Epithelial cell of prostate (primary cell): ENCODE data around the gene SH2D6.
A peak's percentile ranks its signal among the peaks of the same experiment; 100 is the strongest.
"Not testable (repeated sequence)": the region's sequence is repeated elsewhere in the genome, so short reads cannot be mapped to it uniquely, and the experiment has no call there.

Source experiments
- DNase-seq: peaks from one replicate; pipeline ENCODE4 v3.0.0-alpha.2; 2011; ENCODE audit warnings: low read depth, low spot score
- H3K27ac ChIP-seq: fragments of 450-650 bp; 2 replicates; pipeline ENCODE4 v1.5.1; 2017; ENCODE audit warnings: mild to moderate bottlenecking

Gene SH2D6

DNA sequence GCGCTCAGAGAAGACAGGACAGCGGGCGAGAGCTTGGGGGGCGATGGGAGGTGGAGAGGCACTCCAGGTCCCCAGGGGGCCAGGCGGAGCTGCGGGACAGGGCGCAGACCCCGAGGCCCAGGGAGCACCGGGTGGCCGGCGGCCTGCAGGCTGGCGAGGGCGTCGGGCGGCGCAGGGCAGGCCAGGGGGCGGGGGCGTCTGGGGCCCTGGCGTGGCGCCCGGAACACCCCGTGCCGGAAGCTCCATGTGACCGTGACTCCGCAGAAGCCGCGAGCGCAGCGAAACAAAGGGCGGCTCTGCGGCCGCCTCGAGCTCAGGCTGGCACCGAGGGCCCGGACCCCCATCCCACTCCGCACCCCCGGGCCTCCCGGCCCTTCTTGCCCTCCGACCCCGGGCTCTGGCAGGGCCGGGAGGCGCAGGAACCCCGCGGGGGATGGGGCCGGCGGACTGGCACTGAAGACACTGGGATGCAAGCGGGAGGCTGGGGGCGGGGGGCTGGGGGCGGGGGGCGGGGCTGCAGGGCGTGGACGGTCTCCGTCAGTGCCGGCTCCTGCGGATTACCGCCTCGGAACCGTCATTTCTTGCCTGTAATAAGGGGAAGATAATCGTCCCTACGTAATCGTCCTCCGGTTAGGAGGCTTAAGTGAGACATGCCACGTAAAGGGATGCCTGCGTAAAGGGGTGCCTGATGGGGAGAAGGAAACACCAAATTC lies 19.1 kb downstream of the SH2D6 start:
- H3K27ac ChIP-seq, result peak overlapping the region; percentile 68
- no peak for DNase-seq

DNA sequence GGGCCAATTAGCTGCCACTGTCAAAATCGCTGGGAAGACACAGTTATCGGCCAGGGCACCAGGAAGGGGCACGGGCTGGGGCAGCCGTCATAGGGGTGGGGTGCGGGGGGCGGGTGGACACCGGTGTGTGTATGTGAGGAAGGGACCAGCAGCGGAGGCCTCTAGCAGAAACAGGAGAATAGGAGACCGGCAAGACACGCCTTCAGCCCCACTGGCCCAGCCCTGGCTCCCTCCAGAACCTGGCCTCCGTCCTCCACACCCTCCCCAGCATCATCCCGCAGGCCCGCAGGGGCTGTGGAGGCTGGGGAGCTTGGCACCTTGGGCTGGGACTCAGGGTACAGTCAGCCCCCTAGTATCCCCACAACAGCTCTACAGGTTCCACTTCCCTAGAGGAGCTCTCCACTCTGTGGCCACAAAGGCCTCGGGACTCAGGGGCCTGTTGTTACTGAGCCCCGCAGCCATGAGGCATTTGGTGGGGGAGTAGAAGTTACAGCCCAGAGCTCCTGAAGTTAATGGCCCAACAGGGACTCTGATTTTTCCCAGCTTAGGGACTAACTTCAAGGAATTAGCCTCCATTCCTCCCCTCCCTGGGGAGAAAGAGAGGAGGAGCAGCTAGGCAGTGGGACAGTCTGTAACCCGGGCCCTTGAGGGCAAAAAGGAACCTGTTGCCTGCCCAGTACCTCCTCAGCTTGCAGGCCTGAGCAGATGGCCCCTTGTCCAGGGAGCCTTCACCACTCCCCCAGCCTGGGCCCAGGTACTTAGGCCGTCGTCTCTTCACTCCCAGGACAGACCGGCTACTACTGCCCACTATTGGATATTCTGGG lies 19.9 kb downstream of the SH2D6 start:
- DNase-seq, result no peak

DNA sequence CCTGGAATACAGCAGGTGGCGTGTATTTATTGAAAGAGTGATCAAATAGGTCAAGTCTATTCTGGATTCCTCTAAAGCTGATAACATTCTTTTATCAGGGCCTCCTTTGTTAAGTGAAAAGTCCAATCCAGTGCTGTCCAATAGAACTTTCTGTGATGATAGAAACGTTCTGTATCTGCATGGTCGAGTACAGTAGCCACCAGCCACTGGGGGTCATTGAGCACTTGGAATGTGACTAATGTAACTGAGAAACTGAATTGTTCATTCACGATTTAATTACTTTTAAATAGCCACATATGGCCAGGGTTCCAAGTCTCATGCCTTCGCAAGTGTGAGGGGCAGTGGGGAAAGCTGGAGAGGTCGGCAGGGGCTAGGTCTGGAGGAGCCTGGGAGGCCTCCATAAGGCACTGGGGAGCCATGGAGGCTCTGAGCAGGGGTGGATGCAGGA lies 20.5 kb downstream of the SH2D6 start:
- no peak overlapping the region for H3K27ac ChIP-seq
- DNase-seq, result no peak

More for the DNA sequence above, 19.9 kb downstream of the SH2D6 start:
- H3K27ac ChIP-seq, result peak overlapping the region; percentile 68

DNA sequence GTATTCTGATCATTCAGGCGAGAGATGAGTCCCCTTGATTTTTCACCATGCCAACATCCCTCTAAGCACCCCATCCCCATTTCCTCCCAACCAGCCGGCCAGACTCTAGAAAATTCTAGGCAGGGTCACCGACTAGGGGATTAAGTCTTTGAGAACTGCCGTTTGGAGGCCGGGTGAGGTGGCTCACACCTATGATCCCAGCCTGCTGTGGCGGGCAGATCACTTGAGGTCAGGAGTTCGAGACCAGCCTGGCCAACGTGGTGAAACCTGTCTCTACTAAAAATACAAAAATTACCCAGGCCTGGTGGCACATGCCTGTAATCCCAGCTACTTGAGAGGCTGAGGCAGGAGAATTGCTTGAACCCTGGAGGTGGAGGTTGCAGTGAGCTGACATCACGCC lies 21.1 kb downstream of the SH2D6 start:
- not testable (repeated sequence) for H3K27ac ChIP-seq, DNase-seq

DNA sequence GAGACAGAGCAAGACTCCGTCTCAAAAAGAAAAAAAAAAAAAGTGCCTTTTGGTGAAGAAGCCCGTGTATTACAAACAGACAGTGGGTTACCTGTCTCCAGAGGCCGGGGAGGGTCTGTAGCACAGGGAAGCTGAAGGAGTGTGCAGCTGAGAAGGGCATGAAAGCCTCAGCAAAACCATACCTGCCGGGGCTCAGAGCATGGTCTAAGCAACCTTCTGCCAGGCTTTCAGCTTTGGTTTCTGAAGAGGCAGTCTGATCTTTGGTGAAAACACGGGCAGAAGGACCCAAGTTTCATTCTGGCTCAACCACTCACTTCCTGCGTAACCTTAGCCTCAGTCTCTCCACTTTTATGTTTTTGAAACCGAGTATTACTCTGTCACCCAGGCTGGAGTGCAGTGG lies 21.5 kb downstream of the SH2D6 start:
- no peak for DNase-seq
- H3K27ac ChIP-seq, result no peak overlapping the region

DNA sequence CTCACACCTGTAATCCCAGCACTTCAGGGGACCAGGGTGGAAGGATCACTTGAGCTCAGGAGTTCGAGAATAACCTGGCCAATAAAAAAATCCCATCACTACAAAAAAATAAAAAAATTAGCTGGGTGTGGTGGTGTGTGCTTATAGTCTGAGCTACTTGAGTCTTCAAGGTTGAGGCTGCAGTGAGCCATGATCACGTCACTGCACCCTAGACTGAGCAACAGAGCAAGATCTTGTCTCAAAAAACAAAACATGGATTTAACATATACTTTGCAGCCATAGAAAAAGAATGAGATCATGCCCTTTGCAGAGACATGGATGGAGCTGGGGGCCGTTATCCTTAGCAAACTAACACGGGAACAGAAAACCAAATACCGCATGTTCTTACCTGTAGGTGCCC lies 22.2 kb downstream of the SH2D6 start:
- DNase-seq, result no peak
- no peak overlapping the region for H3K27ac ChIP-seq

DNA sequence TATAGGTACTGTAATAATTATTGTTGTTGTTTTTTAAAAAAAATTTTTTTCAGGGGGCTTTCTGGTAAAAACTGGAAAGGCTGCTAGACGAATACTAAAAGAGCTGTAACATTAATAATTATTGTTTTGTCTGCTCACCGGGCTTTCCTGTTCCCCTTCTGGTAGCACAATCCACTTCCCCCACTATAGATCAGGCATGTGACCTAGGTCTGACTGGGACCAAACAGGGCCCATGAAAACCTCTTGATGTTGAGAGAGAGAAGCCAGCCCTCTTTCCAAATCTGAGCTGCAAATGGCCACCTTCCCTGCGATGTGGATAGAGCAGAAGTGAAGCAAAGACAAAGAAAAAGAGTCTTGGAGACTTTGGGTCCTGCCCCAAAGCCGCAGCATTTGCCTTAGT lies 23.4 kb downstream of the SH2D6 start:
- H3K27ac ChIP-seq, result no peak overlapping the region
- no peak for DNase-seq

DNA sequence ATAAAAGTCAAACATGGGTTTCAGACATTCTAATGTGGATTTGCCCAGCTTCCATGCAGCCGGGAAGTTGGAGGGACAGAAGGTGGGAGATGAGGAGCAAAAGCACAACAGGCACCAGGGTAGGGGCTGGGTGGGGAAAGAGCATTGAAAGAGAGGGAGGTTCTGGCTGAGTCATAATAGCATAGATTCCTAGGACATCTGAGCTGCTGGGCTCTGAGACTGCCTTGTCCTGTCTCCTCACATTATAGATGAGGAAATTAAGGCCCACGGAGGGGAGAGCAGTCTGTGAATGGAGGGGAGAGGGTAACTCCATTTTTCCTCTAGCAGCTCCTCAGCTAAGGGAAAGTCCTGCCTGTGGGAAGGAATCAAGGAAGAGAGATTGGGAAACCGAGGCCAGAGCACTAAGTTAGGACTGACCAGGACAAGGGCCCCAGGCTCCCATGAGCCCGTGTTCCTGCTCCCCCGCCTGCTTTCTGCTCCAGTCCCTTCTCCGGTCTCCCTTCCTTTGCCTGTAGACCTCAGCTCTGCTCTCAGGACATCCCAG lies 26.2 kb downstream of the SH2D6 start:
- no peak for DNase-seq
- peak overlapping the region; percentile 72 for H3K27ac ChIP-seq

DNA sequence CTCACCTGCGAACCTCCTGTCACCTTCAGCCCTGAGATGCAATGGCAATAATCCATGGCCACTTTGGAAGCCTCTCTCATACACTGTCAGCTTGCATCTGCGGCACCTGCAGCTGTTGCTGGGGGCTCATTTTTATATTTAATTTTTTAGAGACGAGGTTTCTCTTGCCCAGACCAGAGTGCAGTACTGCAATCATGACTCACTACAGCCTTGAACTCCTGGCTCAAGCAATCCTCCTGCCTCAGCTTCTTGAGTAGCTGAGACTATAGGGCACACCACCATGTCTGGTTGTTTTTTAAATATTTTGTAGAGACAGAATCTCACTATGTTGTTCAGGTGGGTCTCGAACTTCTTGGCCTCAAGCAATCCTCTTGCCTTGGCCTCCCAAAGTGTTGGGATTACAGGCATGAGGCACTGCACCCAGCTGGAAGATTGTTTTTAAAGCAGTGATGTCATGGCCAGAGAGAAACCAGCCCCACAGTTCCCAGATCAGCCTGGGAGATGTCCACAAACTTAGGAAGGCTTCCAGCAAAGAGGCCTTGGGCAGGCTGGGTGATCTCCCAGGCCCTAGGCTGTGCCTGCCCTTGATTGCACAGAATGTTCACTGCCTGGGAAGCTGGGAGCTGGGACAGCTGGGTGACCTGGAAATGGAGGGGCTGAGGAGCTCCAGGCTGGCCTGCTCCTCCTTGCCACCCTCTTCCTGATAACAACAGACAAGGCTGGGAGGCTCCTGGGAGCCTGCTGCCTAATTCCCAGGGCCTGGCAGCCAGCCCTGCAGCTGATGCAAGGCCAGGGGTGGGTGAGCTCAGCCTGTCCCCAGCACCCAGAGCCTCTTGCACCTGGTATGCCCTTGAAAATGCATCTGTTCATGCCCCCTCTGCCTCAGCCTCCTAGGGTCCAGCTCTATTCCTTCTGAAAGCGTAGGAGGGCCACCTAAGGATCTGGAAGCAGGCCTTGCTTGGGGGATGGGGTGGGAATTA lies 27.1 kb downstream of the SH2D6 start:
- no peak for DNase-seq
- H3K27ac ChIP-seq, result peak overlapping the region; percentile 72

DNA sequence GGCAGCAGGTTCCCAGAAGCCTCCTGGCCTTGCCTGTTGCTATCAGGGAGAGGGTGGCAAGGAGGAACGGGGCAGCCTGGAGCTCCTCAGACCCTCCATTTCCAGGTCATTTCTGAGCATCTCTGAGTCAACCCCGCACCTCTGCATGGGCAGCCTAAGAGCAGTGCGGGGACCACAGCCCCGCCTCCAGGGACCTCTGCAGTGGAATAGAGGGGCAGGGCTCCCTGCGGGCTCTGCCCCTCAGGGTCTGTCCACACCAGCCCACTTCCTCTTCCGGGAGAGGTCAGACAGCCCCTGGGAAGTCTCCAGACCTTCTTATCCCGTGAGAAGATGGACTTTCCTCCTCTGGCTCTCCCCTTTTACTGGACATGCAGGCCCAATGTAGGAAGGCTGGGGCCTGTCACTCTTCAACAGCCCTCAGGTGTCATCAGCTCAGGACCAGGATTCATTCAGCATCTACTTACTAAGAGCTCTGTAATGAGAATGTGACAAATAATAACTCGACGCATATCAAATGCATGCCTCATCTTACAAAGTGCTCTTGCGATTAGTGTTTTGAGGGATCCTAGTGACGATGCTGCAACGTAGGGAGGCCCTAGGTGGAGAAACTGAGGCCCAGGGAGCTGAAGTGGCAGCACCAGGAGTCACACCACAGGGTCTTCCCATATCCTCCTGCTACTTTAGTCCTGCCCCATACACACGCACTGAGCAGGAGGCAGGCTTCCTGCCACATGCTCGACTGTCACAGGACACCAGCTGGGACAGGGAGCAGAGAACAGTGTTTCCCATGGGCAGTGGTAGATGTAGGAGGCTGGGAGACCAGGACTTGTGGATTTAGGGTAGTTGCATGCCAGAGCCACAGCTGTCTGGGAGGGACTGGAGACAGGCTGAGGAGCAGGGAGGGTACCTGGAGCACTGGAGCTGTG lies 28.0 kb downstream of the SH2D6 start:
- peak overlapping the region; percentile 72 for H3K27ac ChIP-seq
- DNase-seq, result no peak

DNA sequence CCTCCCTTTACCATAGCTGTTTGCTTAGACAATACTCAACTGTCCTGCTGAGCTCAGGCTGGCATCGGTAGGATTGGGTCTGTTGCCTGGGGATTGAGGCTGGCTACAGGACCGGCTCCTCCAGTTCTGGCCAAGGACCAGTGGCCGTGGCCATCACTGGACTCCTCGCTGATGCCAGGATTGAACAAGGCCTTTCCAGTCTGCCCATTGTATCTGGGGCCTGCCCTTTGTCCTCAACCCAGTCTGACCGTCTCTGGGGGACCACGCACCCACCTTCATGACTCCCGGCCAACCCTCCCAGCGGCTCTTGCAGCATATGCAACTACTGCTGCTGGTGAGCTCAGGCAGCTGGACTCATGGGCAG lies 28.7 kb downstream of the SH2D6 start:
- peak overlapping the region; percentile 72 for H3K27ac ChIP-seq
- no peak for DNase-seq

DNA sequence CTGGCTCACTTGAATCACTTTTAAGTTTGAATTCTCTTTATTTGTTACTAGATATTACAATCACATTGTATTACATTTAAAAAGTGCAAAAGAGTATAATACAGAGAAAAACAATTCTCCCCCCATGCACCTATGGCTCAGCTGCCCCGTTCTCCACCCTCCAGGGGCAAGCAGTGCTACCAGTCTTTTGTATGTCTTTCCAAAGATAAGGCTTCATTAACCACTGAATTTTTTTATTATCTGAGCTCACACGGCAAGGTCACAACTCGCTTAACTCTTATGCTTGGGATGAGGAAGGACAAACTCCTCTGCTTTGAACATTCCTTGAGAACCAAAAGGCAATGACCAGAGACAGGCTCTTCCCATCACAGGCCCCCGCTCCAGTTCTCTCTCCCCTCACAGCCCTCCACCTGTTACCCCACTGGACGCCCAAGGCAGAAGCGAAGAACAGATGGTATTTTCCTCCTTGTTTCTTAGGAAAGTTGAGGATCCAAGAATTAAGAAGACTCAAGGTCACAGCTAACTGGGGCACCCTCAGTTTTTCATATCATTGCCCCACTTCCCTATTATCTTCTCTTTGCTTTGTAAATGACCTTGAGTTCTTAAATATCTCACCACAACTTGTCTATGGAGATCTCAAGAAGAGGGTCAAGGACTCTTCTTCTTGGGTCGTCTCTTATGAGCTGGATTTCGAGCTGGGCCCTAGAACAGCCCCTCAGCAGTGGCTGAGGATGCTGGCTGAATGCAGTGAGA lies 30.1 kb downstream of the SH2D6 start:
- no peak overlapping the region for H3K27ac ChIP-seq
- no peak for DNase-seq

DNA sequence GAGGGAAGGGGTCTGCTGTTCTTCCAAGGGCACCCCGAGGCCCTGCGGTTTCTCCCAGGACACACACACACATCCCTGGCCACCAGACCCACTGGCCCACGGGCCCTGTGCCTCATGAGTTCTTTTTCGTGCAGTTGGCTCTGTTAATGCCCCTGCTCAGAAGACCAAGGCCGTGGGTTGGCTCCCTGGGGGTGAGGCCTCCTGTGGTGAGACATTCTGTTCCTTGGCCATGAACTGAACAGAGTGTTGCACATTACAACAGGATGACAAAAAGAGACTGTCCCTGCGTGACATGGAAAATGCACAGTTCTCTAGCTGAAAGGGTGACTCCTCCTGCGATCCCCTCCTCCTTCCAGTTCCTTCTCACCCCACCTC lies 30.7 kb downstream of the SH2D6 start:
- no peak for DNase-seq
- no peak overlapping the region for H3K27ac ChIP-seq

DNA sequence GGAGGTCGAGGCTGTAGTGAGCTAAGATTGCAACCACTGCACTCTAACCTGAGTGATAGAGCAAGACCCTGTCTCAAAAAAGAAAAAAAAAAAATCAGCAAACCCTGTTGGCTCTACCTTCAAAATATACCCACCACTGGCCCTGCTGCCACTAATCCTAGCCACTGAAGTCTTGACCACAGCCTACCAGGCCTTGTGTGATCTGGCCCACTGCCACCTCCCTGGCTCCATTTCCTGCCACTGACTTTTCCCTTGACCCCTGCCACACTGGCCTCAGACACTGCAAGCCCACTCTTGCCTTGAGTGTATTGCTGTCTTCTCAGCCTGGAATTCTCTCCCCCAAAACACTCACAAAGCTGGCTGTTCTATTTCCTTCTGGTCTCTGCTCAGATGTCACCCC lies 33.7 kb downstream of the SH2D6 start:
- DNase-seq, result no peak
- no peak overlapping the region for H3K27ac ChIP-seq

DNA sequence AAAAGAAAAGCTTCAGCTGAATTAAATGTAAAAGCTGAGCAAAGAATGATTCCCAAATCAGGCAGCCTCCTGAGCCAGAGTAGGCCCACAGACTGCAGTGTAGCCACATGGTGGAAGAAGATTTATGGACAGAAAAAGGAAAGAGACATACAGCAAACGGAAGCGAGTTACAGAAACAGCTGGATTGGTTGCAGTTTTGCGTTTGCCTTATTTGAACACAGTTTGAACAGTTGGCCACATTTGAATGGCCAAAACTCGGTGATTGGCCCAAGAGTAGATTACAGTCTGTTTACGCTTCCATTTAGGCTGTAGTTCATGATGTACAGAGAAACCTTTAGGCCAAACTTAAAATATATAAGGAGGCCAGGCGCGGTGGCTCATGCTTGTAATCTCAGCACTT lies 35.1 kb downstream of the SH2D6 start:
- DNase-seq, result no peak
- H3K27ac ChIP-seq, result no peak overlapping the region

DNA sequence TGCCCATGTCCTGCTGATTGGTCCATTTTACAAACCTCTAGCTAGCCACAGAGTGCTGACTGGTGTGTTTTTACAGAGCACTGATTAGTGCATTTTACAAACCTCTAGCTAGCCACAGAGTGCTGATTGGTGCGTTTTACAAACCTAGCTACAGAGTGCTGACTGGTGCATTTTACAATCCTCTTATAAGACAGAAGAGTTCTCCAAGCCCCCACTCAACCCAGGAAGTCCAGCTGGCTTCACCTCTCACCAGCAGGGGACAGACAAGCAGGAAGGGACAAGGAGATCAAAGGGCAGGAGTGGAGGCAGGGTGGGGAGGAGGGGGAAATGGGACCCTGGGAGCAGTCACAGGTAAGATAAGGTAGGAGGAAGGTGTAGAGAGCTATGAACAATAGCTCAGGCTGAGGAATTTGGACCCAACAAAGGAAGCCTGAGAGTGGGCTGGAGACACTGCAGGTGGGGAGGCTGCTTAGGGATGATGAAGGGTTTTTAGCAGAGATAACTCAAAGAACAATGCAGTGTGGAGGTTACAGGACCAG lies 37.1 kb downstream of the SH2D6 start:
- H3K27ac ChIP-seq, result no peak overlapping the region
- no peak for DNase-seq

DNA sequence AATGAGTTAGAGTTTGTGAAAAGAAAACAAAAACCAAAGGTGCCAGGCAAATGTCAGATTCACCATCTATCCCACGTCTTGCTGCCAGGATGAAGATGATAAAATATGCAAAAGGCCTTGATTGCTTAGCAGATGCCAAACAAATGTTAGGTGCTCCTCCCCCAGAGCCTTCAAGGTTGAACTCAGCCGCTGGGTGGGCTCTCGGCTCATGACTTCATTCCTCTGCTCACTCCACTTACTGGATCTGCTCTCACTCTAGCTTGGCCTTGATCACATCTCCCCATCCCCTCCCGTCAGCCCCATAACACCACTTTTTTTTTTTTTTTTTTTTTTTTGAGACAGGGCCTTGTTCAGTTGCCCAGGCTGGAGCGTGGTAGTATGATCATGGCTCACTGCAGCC lies 38.5 kb downstream of the SH2D6 start:
- peak overlapping the region; percentile 57 for H3K27ac ChIP-seq
- DNase-seq, result no peak

DNA sequence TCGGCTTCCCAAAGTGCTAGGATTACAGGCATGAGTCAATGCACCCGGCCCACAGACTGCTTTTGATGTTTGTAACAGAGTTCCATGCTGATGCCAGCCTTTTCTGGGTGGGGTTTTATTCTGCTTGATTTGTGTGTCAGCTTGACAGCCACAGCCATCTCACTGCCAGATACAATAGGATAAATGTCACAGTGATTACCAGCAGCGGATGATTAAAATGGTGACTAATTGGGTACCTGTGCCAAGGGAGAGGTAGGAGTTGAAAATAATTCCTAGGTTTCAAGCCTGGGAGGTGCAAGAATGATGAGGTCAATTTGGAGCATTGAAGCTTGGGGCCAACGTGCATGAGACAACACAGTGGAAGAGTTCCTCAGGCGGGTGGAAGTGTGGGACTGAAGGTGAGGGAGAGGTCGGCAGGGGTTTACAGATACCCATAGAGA lies 39.4 kb downstream of the SH2D6 start:
- peak overlapping the region; percentile 57 for H3K27ac ChIP-seq
- DNase-seq, result peak; percentile 86
